Stimulated activated effector memory CD8-positive, alpha-beta T cell treated with anti-CD3 and anti-CD28 coated beads, Interleukin-12 subunit alpha, Interleukin-12 subunit beta, amount 100 ng/mL, for 72 hours (primary cell): ENCODE results near the gene LCNL1.
A peak's percentile ranks its signal among the peaks of the same experiment; 100 is the strongest.

ENCODE experiments used
- ATAC-seq: fragments of 150-1000 bp; cut with Tn5 transposase; 2 replicates; pipeline ENCODE4 v1.10.0; 2021
- DNase-seq, 2 donors: peaks; one replicate each; pipeline ENCODE4 v3.0.0; 2021 to 2022; ENCODE audit warnings: low spot score in 2 of 2
- H3K27ac Mint-ChIP-seq: one replicate; pipeline ENCODE4 v1.8.0; 2022; ENCODE audit warnings: mild to moderate bottlenecking, mixed read lengths
- H3K36me3 Mint-ChIP-seq: one replicate; pipeline ENCODE4 v1.8.0; 2022; ENCODE audit warnings: mild to moderate bottlenecking, mixed read lengths
- H3K4me1 Mint-ChIP-seq: one replicate; pipeline ENCODE4 v1.8.0; 2022; ENCODE audit warnings: mixed read lengths
- H3K4me3 Mint-ChIP-seq: one replicate; pipeline ENCODE4 v1.8.0; 2022; ENCODE audit warnings: mild to moderate bottlenecking, mixed read lengths
- H3K9me3 Mint-ChIP-seq: one replicate; pipeline ENCODE4 v1.8.0; 2022; ENCODE audit warnings: mixed read lengths

Gene LCNL1

GRCh38 chr9:136953771-136954269, 29.0 kb upstream of the LCNL1 start:
- Mint-ChIP-seq H3K4me1 (peaks cover 41% of the 10 kb centered on the region), H3K27ac (no peak overlapping the region), H3K4me3 (no peak overlapping the region), H3K36me3 (no peaks in the 10 kb centered on the region), H3K9me3 (peaks cover 5% of the 10 kb centered on the region)
- DNase-seq (no peak), ATAC-seq (no peak)

- ATAC-seq (no peak), DNase-seq (no peak)
- Mint-ChIP-seq H3K36me3 (no peaks in the 10 kb centered on the region), H3K27ac (no peak overlapping the region), H3K9me3 (peaks cover 5% of the 10 kb centered on the region), H3K4me1 (peaks cover 48% of the 10 kb centered on the region), H3K4me3 (no peak overlapping the region)
These were observed 28.3 kb upstream of the LCNL1 start for GRCh38 chr9:136954270-136955083.

- DNase-seq (no peak), ATAC-seq (no peak)
- no peak overlapping the region for H3K27ac Mint-ChIP-seq
- H3K4me3 Mint-ChIP-seq, result no peak overlapping the region
- no peaks in the 10 kb centered on the region for H3K36me3 Mint-ChIP-seq
- H3K4me1 Mint-ChIP-seq, result peaks cover 49% of the 10 kb centered on the region
- H3K9me3 Mint-ChIP-seq, result peaks cover 5% of the 10 kb centered on the region
These were observed 27.4 kb upstream of the LCNL1 start for GRCh38 chr9:136955202-136955942.

GRCh38 chr9:136955943-136956335, 26.9 kb upstream of the LCNL1 start:
- Mint-ChIP-seq H3K4me3 (no peak overlapping the region), H3K36me3 (no peaks in the 10 kb centered on the region), H3K4me1 (peaks cover 54% of the 10 kb centered on the region), H3K9me3 (peaks cover 5% of the 10 kb centered on the region), H3K27ac (no peak overlapping the region)
- no peak for DNase-seq
- ATAC-seq, result no peak

- DNase-seq, result no peak
- no peaks in the 10 kb centered on the region for H3K36me3 Mint-ChIP-seq
- ATAC-seq, result no peak
- no peak overlapping the region for H3K4me3 Mint-ChIP-seq
- peaks cover 5% of the 10 kb centered on the region for H3K9me3 Mint-ChIP-seq
- H3K27ac Mint-ChIP-seq, result no peak overlapping the region
- H3K4me1 Mint-ChIP-seq, result peaks cover 55% of the 10 kb centered on the region
These were observed 26.2 kb upstream of the LCNL1 start for GRCh38 chr9:136956604-136957003.

- ATAC-seq (no peak), DNase-seq (no peak)
- no peak overlapping the region for H3K4me3 Mint-ChIP-seq
- H3K4me1 Mint-ChIP-seq, result peaks cover 55% of the 10 kb centered on the region
- H3K27ac Mint-ChIP-seq, result no peak overlapping the region
- peaks cover 5% of the 10 kb centered on the region for H3K9me3 Mint-ChIP-seq
- H3K36me3 Mint-ChIP-seq, result no peaks in the 10 kb centered on the region
These were observed 25.3 kb upstream of the LCNL1 start for GRCh38 chr9:136957461-136957860.

GRCh38 chr9:136957901-136958300, 24.9 kb upstream of the LCNL1 start:
- H3K4me1 Mint-ChIP-seq, result peaks cover 59% of the 10 kb centered on the region
- no peak for ATAC-seq
- H3K9me3 Mint-ChIP-seq, result peaks cover 5% of the 10 kb centered on the region
- H3K27ac Mint-ChIP-seq, result peak overlapping the region; percentile 43
- no peak for DNase-seq
- H3K4me3 Mint-ChIP-seq, result no peak overlapping the region
- H3K36me3 Mint-ChIP-seq, result no peaks in the 10 kb centered on the region

- DNase-seq (no peak), ATAC-seq (no peak)
- Mint-ChIP-seq H3K4me1 (peaks cover 65% of the 10 kb centered on the region), H3K9me3 (peaks cover 5% of the 10 kb centered on the region), H3K36me3 (no peaks in the 10 kb centered on the region), H3K4me3 (no peak overlapping the region), H3K27ac (peak overlapping the region; percentile 43)
These were observed 24.3 kb upstream of the LCNL1 start for GRCh38 chr9:136958473-136958872.

- ATAC-seq, result no peak
- H3K4me3 Mint-ChIP-seq, result no peak overlapping the region
- no peak for DNase-seq
These were observed 23.6 kb upstream of the LCNL1 start for GRCh38 chr9:136958898-136959850.

GRCh38 chr9:136960212-136960937, 22.4 kb upstream of the LCNL1 start:
- H3K4me1 Mint-ChIP-seq, result peaks cover 66% of the 10 kb centered on the region
- peaks cover 5% of the 10 kb centered on the region for H3K9me3 Mint-ChIP-seq
- no peaks in the 10 kb centered on the region for H3K36me3 Mint-ChIP-seq
- H3K27ac Mint-ChIP-seq, result peak overlapping the region; percentile 84
- no peak overlapping the region for H3K4me3 Mint-ChIP-seq
- DNase-seq (no peak), ATAC-seq (no peak)

More at GRCh38 chr9:136958898-136959850, 23.6 kb upstream of the LCNL1 start:
- peaks cover 5% of the 10 kb centered on the region for H3K9me3 Mint-ChIP-seq
- no peaks in the 10 kb centered on the region for H3K36me3 Mint-ChIP-seq
- peaks cover 66% of the 10 kb centered on the region for H3K4me1 Mint-ChIP-seq
- peak overlapping the region; percentile 84 for H3K27ac Mint-ChIP-seq

GRCh38 chr9:136960938-136961275, 21.9 kb upstream of the LCNL1 start:
- H3K9me3 Mint-ChIP-seq, result peaks cover 5% of the 10 kb centered on the region
- ATAC-seq (no peak), DNase-seq (no peak)
- no peak overlapping the region for H3K4me3 Mint-ChIP-seq
- peaks cover 69% of the 10 kb centered on the region for H3K4me1 Mint-ChIP-seq
- peak overlapping the region; percentile 14 for H3K27ac Mint-ChIP-seq
- H3K36me3 Mint-ChIP-seq, result no peaks in the 10 kb centered on the region

GRCh38 chr9:136961279-136962065, 21.3 kb upstream of the LCNL1 start:
- ATAC-seq (no peak), DNase-seq (no peak)
- Mint-ChIP-seq H3K4me3 (no peak overlapping the region), H3K4me1 (peaks cover 70% of the 10 kb centered on the region), H3K27ac (peak overlapping the region; percentile 54), H3K36me3 (no peaks in the 10 kb centered on the region), H3K9me3 (peaks cover 4% of the 10 kb centered on the region)

GRCh38 chr9:136962163-136962562, 20.6 kb upstream of the LCNL1 start:
- H3K4me3 Mint-ChIP-seq, result no peak overlapping the region
- peak overlapping the region; percentile 54 for H3K27ac Mint-ChIP-seq
- ATAC-seq (no peak), DNase-seq (no peak)
- H3K9me3 Mint-ChIP-seq, result no peaks in the 10 kb centered on the region
- peaks cover 65% of the 10 kb centered on the region for H3K4me1 Mint-ChIP-seq
- no peaks in the 10 kb centered on the region for H3K36me3 Mint-ChIP-seq

- H3K27ac Mint-ChIP-seq, result peak overlapping the region; percentile 54
- H3K36me3 Mint-ChIP-seq, result no peaks in the 10 kb centered on the region
- H3K4me3 Mint-ChIP-seq, result no peak overlapping the region
- H3K9me3 Mint-ChIP-seq, result no peaks in the 10 kb centered on the region
- peak; percentile 38 for ATAC-seq
- H3K4me1 Mint-ChIP-seq, result peaks cover 62% of the 10 kb centered on the region
- no peak for DNase-seq
These were observed 20.0 kb upstream of the LCNL1 start for GRCh38 chr9:136962701-136963248.
